Measurements from ENCODE around the gene CENPU.

Gene CENPU

GRCh38 chr4:184771416-184771815 is 37.5 kb upstream of the CENPU start:
- no peak for TF ChIP-seq RAD21 (IDR thresholded peaks at IDR 0.05; ENCODE audit: low read depth)
- no peak for TF ChIP-seq TCF12 (IDR thresholded peaks at IDR 0.05; ENCODE audit: low read depth)
- TF ChIP-seq ZBTB7A (IDR thresholded peaks at IDR 0.05; ENCODE audit: low read depth): no peak
- TF ChIP-seq YY1 (IDR thresholded peaks at IDR 0.05; ENCODE audit: low read depth): no peak
- no peak for TF ChIP-seq EGR1 (IDR thresholded peaks at IDR 0.05)
- TF ChIP-seq CREB1 (IDR thresholded peaks at IDR 0.05; ENCODE audit: low read depth): no peak
- TF ChIP-seq TAF1 (IDR thresholded peaks at IDR 0.05; ENCODE audit: low read depth): no peak
- no peak for TF ChIP-seq MAX (IDR thresholded peaks at IDR 0.05)
- TF ChIP-seq TEAD4 (IDR thresholded peaks at IDR 0.05): no peak
- no peak for TF ChIP-seq CEBPB (IDR thresholded peaks at IDR 0.05)
- no peak for TF ChIP-seq FOXM1 (IDR thresholded peaks at IDR 0.05; ENCODE audit: borderline replicate concordance, low read depth)
- TF ChIP-seq NFIC (IDR thresholded peaks at IDR 0.05): no peak
- no peak for TF ChIP-seq REST (IDR thresholded peaks at IDR 0.05; ENCODE audit: low read depth)
- TF ChIP-seq, protein P1, sequence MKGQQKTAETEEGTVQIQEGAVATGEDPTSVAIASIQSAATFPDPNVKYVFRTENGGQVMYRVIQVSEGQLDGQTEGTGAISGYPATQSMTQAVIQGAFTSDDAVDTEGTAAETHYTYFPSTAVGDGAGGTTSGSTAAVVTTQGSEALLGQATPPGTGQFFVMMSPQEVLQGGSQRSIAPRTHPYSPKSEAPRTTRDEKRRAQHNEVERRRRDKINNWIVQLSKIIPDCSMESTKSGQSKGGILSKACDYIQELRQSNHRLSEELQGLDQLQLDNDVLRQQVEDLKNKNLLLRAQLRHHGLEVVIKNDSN (IDR thresholded peaks at IDR 0.05): no peak
- no peak for TF ChIP-seq EP300 (IDR thresholded peaks at IDR 0.05; ENCODE audit: borderline replicate concordance)

DNA sequence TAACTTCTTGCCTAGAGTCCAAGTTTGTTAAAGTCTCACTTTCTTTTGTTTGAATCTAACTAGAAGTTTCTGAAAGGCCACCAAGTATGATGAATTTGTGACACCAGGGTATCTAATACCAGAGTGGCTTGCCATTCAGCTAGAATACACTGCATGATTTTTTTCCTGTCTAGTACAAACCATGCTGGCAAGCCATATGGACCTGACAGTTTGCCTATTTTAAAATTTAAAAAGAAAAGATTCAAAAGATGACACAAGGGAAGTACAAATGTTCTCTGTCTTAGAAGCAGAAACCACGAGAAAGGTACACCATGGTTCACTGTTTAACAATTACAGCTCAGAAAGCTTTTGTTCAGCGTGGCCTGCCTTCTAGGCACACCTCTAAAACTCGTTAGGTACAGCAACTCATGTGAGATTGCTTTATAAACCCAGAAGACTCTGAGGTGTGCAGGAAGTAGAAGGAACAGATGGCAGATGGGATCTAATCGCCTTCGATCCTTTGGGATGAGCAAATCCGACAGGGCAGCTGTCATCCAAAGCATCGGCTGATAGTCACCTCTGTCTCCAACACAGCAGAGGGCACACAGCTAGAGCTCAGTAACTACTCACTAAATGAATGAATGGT is 35.4 kb upstream of the CENPU start:
- no peak for TF ChIP-seq EP300 (IDR thresholded peaks at IDR 0.05; ENCODE audit: borderline replicate concordance)

GRCh38 chr4:184768296-184768695 is 34.4 kb upstream of the CENPU start:
- no peak for TF ChIP-seq ZBTB7A (IDR thresholded peaks at IDR 0.05; ENCODE audit: low read depth)
- no peak for TF ChIP-seq FOXM1 (IDR thresholded peaks at IDR 0.05; ENCODE audit: borderline replicate concordance, low read depth)
- no peak for TF ChIP-seq REST (IDR thresholded peaks at IDR 0.05; ENCODE audit: low read depth)
- no peak for TF ChIP-seq EP300 (IDR thresholded peaks at IDR 0.05; ENCODE audit: borderline replicate concordance)
- TF ChIP-seq TEAD4 (IDR thresholded peaks at IDR 0.05): no peak
- TF ChIP-seq CEBPB (IDR thresholded peaks at IDR 0.05): no peak
- no peak for TF ChIP-seq NFIC (IDR thresholded peaks at IDR 0.05)
- no peak for TF ChIP-seq RAD21 (IDR thresholded peaks at IDR 0.05; ENCODE audit: low read depth)
- TF ChIP-seq TAF1 (IDR thresholded peaks at IDR 0.05; ENCODE audit: low read depth): no peak
- no peak for TF ChIP-seq MAX (IDR thresholded peaks at IDR 0.05)
- no peak for TF ChIP-seq EGR1 (IDR thresholded peaks at IDR 0.05)
- TF ChIP-seq YY1 (IDR thresholded peaks at IDR 0.05; ENCODE audit: low read depth): no peak
- TF ChIP-seq, protein P1 (IDR thresholded peaks at IDR 0.05): no peak

GRCh38 chr4:184766446-184766845 is 32.5 kb upstream of the CENPU start:
- no peak for TF ChIP-seq ZBTB7A (IDR thresholded peaks at IDR 0.05; ENCODE audit: low read depth)
- no peak for TF ChIP-seq TAF1 (IDR thresholded peaks at IDR 0.05; ENCODE audit: low read depth)
- TF ChIP-seq FOXM1 (IDR thresholded peaks at IDR 0.05; ENCODE audit: borderline replicate concordance, low read depth): no peak
- no peak for TF ChIP-seq REST (IDR thresholded peaks at IDR 0.05; ENCODE audit: low read depth)
- TF ChIP-seq YY1 (IDR thresholded peaks at IDR 0.05; ENCODE audit: low read depth): no peak
- TF ChIP-seq EP300 (IDR thresholded peaks at IDR 0.05; ENCODE audit: borderline replicate concordance): no peak
- no peak for TF ChIP-seq RAD21 (IDR thresholded peaks at IDR 0.05; ENCODE audit: low read depth)
- no peak for TF ChIP-seq EGR1 (IDR thresholded peaks at IDR 0.05)
- TF ChIP-seq, protein P1 (IDR thresholded peaks at IDR 0.05): no peak
- TF ChIP-seq NFIC (IDR thresholded peaks at IDR 0.05): no peak
